ENCODE measurements around the gene ITGA11.
"Not testable (repeated sequence)": the region's sequence is repeated elsewhere in the genome, so short reads cannot be mapped to it uniquely, and the experiment has no call there.

Gene ITGA11

GRCh38 chr15:68425428-68426060, 6.4 kb downstream of the ITGA11 start:
- DNase-seq (ENCODE audit: low spot score), result no peak

DNA sequence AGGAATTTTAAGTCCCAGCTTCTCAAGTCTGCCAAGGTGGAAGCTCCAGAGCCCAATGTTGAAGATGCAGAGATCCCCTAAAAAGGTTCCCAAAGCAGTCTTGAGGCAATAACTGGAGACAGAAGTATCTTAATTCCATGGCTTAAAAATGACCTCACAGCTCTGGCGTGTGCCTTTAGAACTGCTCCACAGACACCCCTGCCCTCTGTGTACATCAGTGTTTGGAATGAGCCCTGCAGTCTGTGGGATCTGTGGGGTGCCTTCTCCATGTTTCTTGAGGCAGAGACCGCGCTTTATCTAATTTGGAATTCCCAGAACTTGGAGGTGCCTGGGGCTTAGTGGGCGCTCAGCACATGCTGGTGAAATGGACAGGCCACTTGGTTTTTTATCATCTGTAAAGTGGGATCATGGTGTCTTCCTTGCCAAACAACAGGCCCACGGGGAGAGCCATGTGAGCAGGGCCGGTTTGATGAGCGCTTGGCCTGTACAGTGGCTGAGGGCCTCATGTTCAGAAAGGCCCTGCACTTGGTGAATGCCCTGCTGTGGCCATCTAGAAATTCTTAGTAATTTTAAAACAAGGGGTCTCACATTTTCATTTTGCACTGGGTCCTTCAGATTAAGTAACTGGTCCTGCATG, 7.1 kb downstream of the ITGA11 start:
- DNase-seq (ENCODE audit: low spot score), result no peak

DNA sequence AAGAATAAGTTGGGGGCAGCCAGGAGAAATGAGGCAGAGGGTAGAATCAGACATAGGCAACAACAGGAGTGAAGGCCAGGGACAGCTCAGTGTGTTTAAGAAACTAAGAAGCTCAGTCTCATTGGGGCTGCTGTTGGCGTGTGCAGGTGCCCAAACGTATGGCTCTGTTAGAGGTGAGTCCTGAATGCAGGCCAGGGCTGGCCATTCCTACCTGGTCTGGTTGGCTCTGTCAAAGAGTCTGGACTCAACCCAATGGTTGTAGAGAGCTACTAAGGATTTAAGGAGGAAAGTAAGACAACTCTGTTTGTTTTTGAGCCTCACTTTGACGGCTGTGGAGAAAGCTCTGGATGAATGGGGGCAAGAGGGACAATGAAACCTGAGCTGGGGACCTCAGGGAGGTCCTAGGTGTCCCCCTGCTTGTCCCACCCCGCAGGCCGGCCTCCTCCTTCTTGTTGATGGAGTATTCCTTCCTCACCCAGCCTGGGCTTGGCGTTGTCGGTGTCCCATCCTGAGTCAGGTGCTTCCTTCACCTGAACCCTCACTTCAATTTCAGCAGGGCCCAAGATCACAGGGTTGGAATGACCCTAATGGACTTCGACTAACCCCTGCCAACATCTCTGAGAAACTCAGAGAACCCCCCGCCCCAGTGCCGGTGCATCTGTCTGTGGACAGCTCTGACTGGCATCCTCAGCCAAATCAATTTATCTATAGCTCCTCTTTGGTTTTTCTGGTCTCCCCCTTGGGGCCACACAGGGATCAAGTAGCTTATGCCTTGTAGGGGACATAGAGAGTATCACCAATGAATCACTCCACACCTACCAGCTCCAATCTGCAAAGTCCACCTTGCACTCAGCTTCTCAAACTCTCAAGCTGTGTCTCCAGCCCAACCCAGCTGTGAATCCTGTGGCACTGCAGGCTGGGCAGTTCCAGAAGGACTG, 8.3 kb downstream of the ITGA11 start:
- no peak for DNase-seq (ENCODE audit: low spot score)

DNA sequence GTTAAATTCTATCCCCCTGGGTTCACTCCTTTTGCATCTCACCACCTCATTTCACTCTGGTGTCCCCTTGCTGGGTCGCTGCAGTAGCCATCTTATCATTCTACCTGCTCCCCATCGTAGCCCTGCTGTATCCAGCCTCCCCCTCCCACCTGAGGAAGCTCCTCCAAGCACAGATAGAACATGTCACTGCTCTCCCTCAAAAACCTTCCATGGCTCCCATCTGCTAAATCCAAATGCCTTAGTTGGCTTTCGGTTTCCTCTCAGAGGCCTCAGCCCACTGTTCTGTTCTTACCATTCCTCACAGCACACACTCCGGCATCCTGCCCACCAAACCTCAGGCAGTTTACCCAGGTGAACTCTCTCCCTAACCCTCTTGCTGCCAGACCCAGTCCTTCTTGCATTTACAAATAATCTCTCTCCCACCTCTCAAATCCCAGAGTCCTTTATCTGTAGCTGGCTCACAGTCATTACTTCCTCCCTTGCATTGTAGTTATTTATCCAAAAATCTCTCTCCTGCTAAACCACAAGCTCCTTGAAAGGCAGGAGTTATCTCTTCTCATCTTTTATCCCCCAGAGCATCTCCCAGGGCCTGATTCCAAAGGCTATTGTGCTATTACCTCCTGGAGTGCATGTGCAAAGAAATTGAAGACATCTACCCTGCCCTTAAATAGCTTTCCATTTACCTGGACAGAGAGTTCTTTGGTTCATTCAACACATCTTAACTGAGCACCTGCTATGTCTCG, 9.4 kb downstream of the ITGA11 start:
- not testable (repeated sequence) for DNase-seq (ENCODE audit: low spot score)

DNA sequence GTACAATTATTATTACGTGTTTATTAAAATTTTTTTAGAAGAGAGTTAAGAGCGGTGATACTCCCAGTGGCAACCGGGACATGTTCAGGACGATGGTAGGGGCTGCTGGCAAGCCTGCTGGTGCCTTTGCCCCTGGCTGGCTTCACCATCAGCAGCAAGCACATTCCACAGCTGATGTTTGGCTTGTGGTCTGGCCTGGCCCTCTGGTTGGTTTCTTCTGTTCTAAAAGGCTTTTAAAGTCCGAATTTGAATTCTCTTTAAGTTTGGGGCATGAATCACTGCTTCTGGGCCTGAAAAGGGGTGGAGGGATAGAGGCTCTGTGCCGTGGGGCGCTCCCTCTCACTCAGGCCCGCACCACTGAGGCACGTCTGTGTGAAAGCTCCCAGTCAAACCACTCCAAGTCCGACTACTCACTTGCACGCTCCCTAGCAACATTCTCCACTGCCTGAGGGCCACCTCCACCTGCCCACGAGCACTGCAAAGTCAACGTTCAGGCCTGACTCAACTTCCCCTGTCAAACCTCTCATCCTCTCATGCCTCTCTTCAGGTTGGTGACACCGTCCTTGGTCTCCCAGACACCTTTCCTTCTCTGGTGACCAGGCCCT, 10.1 kb downstream of the ITGA11 start:
- no peak for DNase-seq (ENCODE audit: low spot score)

- DNase-seq (ENCODE audit: low spot score), result no peak
Observed at GRCh38 chr15:68421115-68421551, 10.8 kb downstream of the ITGA11 start.

DNA sequence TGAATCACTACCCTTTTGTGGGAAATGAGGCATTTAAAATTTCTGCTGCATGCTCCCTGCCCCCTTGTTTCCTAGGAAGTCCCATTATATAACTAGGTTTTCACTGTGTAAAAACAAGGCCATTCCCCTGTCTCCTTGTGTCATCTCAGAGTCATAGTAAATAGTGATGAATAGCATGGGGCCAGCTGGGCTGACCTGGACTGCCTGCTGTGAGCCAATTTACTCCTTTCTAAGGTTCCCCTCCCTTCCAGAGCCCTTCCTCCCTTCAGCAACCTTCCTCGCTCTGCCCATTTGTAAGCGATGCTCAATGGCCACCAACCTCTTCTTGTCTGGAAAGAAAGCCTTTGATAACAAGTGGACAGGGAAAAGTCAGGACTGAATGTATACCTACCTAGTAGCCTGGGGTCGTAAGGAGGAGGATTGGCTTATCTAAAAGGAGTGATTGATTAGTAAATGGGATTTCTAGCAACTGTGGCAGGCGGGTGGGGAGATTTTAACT, 11.7 kb downstream of the ITGA11 start:
- DNase-seq (ENCODE audit: low spot score), result no peak

GRCh38 chr15:68419301-68420175, 12.4 kb downstream of the ITGA11 start:
- no peak for DNase-seq (ENCODE audit: low spot score)

DNA sequence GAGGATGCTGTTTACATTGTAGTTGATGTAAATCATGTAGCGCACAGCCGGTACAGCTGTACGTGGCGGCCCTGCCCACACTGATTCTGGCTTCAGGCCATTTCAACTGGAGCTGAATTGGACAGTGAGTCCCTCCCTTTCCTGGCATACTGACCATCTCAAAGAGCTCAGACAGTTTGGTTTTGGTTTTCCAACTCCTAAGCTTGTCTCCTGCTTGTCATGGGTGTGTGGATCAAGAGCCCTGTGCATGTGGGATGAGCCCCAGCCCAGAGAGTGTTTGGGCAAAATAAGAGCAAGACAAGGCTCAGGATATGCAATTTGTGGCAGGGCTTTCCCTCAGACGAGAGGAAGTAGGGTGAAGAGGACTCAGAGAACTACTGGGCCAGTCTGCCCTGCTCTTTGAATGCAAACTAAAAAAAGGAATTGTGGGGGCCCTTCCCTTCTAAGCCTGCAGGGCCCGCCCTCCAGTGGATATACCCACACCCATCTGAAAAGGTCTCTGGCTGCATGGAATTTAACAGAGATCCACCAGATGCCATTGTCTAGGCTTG, 13.3 kb downstream of the ITGA11 start:
- DNase-seq (ENCODE audit: low spot score), result no peak

- no peak for DNase-seq (ENCODE audit: low spot score)
Observed at GRCh38 chr15:68417897-68418296, 14.1 kb downstream of the ITGA11 start.

DNA sequence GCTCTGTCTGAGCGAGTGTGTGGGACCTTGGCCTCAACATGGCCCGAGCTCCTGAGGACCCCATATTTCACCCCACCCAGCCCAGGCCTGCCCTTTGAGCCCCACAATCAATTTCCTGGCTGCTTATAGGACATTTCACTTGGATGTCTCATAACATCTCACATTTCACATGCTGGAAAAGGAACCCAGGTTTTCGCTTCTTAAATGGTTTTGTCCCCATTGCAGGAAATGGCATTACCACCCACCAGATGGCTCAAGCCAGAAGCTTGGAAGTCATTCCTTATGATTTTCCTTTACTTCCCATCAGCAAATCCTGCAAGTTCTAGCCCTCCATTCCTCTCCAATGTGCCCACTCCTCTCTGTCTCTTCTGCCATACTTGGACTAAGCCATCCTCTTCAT, 14.9 kb downstream of the ITGA11 start:
- DNase-seq (ENCODE audit: low spot score), result no peak

GRCh38 chr15:68416158-68416535, 15.8 kb downstream of the ITGA11 start:
- DNase-seq (ENCODE audit: low spot score), result no peak

DNA sequence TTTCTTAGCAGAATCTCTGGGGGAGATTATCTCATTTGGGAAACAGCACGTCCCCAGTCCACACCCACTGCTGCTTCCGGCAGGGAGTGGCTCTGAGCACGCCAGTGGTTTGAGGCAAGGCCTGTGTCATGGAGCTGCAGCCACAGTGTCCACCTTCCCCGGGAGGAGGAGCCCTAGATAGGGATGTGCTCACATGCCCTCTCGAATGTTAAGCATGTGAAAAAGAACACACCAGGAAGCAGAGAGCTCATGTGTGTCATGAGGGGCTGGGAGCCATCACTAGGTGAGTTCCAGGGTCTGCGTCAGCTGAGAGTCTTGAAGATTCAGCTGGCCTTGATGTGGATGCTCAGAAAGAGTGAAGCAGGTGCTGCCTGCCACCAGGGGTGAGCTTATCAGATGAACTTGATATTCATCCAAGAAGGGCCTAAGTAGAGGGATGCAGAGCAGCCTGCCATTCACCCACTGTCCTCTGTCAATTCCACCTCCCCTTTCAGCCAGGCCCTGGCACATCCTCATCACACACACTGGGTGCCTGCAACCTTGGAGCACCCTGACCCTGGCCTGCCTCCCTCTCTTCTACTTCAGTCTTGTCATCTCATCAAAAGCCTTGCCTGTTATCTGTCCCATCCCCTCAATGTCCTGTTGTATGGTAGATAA, 16.3 kb downstream of the ITGA11 start:
- no peak for DNase-seq (ENCODE audit: low spot score)

- DNase-seq (ENCODE audit: low spot score), result no peak
Observed at GRCh38 chr15:68415061-68415460, 16.9 kb downstream of the ITGA11 start.

DNA sequence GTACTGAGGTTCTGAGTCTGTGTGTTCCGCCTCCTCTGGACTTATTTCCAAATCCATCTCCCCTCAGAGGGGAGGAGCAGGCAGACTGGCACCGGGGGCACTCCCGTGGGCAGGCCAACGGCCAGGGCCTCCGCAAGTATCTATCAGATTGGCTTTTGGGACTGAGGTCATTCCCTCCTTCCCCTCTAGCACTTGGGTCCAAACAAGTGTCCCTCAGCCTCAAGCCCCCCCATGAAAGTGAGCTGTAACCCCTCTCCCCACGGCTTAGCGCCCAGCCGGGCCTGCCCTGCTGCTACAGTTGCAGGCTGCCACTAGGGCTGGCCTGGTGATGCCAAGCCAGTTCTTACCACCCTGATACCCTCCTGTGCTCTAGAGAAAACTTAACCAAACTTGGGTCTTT, 17.4 kb downstream of the ITGA11 start:
- no peak for DNase-seq (ENCODE audit: low spot score)

GRCh38 chr15:68414206-68414555, 17.8 kb downstream of the ITGA11 start:
- no peak for DNase-seq (ENCODE audit: low spot score)

- DNase-seq (ENCODE audit: low spot score), result no peak
Observed at GRCh38 chr15:68413363-68414205, 18.4 kb downstream of the ITGA11 start.

DNA sequence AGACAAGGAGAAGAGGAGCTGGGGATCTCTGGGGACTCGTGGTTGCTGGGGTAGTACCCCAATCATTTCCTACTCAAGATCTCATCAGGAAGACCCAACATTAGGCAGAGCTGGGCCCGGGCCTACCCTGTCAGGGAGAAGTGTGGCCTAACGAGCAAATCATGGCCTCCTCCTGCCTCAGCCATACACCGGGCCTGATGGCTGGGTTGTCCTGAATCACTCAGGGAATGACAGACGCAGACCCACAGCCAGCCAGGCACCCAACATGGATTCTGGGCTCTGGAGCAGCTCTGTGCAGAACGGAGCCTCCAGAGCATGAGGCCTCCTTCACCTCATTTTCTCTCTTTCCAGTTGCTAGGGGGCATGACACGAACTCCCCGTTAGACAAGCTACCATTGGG, 19.7 kb downstream of the ITGA11 start:
- no peak for DNase-seq (ENCODE audit: low spot score)

DNA sequence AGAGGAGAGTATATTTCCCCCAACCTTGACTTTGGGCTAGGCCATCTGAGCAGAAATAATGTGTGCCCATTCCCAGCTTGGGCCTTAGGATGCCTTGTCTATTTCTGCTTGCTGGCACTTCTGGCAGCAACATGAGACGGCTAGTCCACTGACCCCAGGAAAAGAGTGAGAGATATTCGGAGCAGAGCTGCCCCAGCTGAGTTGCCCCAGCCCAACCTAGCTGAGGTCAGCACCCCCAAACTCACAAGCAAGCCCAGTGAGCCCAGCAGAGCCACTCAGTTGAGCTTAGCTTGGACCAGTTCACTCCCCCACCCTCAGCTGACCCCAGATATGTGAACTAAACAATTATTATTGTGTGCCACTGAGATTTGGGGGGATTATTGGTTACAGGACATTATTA, 20.2 kb downstream of the ITGA11 start:
- DNase-seq (ENCODE audit: low spot score), result no peak
